ENCODE measurements around the gene KCNA5.
A peak's percentile ranks its signal among the peaks of the same experiment; 100 is the strongest.

KCNA5 gene

GRCh38 chr12:5043589-5044419, at the start of gene KCNA5:
Gene KCNA5, plus strand, starts transcription at chr12:5043879. Its CDS starts 269 bp downstream, at chr12:5044148.
- DNase-seq (ENCODE audit: low read depth) = no peak

DNA sequence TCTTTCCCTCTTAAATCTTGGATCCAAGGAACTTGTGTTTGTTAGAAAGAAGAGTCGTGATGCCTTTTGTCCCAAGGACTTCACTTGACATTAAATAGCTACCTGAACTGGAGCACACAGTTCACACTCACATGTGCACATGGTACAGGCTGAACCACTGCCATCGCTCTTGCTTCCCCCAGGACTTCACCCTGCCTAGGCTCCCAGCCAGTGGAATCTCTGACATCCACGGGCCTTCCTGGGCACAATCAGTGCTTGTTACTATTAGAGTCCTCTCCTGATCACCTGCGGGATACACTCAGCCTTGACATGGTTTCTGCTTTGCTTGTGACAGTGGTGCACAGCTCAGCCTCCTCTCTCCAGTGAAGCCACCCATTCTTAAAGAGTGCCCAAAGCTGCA, 49.1 kb upstream of the KCNA5 start:
- no peak for DNase-seq (ENCODE audit: low read depth)

GRCh38 chr12:4996714-4997113, 47.0 kb upstream of the KCNA5 start:
- no peak for DNase-seq (ENCODE audit: low read depth)

- DNase-seq (ENCODE audit: low read depth) = peak; percentile 87
Observed at GRCh38 chr12:4997939-4998338, 45.7 kb upstream of the KCNA5 start.

GRCh38 chr12:5000204-5000603, 43.5 kb upstream of the KCNA5 start:
- DNase-seq (ENCODE audit: low read depth) = no peak

GRCh38 chr12:5000658-5001385, 42.9 kb upstream of the KCNA5 start:
- DNase-seq (ENCODE audit: low read depth) = no peak

DNA sequence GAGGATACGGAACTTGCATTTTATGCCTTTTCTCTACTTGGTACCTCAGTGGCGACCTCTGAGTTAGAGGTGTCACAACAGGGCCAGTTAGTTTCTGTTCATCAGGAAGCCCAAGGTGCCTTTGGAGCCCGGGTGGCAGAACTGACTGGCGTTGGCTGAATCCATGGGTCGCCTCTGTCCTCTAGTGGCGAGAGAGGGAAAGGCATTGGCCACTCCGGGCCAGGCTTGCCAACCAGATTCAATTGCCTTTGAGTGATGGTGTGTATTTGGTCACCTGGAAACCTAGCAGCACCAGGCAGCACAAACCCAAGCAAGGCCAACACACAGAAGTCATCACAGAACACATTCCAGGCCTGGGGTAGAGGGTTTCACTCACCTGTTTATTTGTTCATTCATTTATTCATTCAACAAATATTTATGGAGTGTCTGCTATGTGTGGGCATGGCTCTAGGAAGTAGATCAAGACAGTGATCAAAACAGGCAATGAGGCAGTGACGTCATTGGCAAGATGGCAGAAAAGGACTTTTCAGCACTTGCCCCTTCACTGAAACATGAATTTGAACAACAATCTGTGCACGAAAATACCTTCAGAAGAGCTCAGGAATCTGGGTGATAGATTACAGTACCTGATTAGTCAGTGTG, 40.5 kb upstream of the KCNA5 start:
- peak; percentile 36 for DNase-seq (ENCODE audit: low read depth)

- DNase-seq (ENCODE audit: low read depth) = no peak
Observed at GRCh38 chr12:5008661-5009060, 35.0 kb upstream of the KCNA5 start.

- DNase-seq (ENCODE audit: low read depth) = no peak
Observed at GRCh38 chr12:5010151-5010550, 33.5 kb upstream of the KCNA5 start.

GRCh38 chr12:5012337-5012736, 31.3 kb upstream of the KCNA5 start:
- DNase-seq (ENCODE audit: low read depth) = no peak

GRCh38 chr12:5013266-5013730, 30.4 kb upstream of the KCNA5 start:
- DNase-seq (ENCODE audit: low read depth) = no peak

GRCh38 chr12:5014269-5014668, 29.4 kb upstream of the KCNA5 start:
- no peak for DNase-seq (ENCODE audit: low read depth)

DNA sequence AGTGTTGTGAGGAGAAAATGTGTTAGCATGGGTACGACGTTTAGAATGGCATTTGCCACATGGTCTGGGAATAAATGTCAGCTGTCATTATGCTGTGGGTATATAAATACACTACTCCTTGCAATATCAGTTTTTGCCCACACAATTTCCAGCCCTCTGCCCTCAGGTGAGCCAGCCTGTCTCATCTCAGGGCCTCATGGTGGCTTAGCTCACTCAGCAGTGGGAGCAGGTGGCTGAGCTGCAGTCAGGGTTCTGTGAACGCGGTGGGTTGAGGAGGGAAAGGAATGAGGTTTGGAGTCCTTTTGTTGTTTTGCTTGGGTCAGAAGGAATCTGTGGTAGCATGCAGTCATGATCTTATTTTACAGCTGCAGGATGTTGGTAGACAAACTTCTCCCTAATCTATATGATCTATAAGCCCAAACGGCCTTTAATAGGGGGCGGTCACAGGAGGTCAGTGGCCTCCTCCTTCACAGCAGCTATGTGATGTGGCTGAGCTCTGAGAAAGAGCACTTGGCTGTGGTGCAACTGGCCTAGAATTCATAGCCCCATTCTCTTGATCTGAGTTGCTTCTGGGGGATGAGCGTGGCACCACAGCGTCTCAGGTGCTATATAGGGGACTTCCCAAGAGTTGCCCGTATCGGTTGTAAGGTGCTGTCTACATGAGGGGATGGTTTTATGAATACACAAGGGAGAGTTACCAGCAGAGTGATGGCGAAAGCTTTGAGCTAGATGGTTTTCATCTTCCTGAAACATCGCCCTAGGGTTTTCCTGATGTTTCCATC, 27.8 kb upstream of the KCNA5 start:
- no peak for DNase-seq (ENCODE audit: low read depth)

DNA sequence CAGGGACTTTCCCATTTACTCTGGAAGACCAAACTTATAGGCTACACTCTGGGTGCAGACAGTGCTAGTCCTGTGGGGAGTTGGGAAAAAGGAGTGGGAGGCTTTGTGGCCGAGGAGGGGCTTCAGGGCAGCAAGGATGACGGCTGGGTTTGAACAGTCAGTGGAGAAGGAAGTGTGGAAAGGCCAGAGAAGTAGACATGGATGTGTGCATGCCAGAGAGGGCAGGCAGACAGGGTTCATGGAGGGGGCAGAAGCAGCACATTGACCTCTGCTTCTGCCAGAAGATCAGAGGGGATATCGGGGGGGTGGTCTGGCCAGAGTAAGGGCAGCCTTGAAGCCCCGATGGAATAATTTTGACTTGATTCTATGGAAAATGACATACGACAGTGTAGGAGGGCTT, 27.2 kb upstream of the KCNA5 start:
- no peak for DNase-seq (ENCODE audit: low read depth)

GRCh38 chr12:5017638-5018348, 25.9 kb upstream of the KCNA5 start:
- no peak for DNase-seq (ENCODE audit: low read depth)

DNA sequence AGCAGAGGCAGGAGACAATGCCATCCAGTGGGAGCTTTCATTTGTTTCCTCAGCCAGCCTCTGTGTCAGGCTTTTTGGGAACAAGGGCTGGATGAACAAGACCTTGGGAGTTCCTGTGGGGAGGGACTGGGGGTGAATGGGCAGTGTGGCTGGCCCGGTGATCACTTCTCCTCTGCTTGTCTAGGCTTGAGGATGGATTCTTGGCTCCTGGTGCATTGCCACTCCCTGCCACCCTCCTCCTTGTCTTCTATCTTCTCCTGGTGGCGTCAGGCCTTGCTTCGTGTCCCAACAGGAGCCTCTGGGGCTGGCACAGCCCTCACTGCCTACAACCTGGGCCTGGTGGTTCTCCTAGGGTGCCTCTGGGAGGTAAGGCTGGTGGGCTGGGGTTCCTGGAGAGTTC, 25.0 kb upstream of the KCNA5 start:
- DNase-seq (ENCODE audit: low read depth) = no peak

DNA sequence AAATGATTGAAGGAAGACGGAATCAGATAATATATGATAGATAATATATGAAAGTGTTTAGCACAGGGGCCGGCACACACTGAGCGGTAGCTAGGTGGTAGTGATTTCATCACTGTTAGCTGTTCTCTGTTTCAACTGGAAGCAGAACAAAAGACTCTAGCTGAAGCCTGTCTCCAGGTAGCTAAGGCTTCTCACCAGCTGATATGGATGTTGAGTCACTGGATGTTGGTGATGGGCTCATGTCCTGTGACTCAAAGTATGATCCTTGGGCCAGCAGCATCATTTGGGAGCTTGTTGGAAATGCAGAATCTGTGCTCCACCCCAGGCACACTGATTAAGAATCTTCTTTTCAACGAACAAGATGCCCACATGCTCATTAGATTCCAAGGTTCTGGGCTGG, 21.7 kb upstream of the KCNA5 start:
- DNase-seq (ENCODE audit: low read depth) = no peak

DNA sequence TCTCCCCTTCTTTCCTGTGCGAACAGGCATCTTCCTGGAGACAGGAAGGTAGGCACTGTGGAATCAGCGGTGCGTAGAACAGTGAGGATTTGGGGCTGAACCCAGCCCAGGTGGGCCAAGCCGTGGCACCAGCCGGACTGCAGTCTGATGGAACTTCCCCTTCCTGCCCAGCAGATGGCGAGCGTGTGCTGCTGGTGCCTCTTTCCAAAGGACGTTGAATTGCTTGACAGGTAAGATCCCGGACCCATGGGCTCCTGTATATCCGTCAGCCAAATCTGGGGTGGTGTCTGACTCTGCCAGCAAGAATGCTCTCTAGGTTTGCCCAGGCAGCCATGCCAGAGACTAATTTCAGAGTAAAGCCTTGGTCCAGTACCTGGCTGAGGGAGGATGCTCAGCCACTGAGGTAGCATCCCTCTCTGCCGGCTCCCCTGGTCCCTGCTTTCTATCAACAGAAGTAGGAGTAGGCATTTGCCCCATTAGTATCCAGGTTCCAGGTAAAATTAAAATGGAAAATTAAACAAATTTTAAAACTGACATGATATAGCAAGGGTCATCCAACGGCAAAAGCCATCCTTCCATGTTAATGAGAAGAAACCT, 21.1 kb upstream of the KCNA5 start:
- DNase-seq (ENCODE audit: low read depth) = peak; percentile 5

GRCh38 chr12:5023842-5024241, 19.8 kb upstream of the KCNA5 start:
- no peak for DNase-seq (ENCODE audit: low read depth)

DNA sequence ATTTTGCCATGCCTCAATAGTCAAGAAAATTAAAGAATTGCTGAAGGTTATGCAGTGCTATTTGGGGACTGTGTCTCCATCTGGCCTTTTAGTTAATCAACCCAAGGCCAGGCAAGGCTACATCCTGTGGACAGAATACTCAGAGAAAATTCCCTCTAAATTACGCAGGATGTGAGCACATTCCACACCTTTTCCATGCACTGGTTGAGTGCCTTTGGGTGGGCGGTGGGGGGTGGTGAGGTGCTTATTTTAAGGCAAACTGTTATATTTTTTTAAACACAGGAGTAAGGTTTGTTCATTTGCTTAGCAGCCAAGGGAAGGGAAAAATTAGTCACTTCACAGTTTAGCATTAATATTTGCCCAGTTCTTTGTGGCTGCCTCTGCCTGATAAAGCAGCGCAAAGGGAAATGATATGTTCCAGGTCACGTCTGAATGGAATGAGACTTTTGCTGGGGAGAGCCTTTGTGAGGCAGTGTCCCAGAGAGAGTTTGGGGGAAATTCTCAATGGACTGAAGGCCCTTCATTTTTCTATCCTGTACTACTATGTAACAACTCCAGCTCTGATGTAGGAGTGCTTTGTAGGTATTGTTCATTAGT, 17.2 kb upstream of the KCNA5 start:
- DNase-seq (ENCODE audit: low read depth) = no peak
